GM19395 (cell line): ENCODE results near the gene MIA3.
"Not testable (repeated sequence)": the region's sequence is repeated elsewhere in the genome, so short reads cannot be mapped to it uniquely, and the experiment has no call there.

ENCODE experiments used
- ATAC-seq: cut with Tn5 transposase; IDR thresholded peaks from one replicate; pipeline ENCODE4 v1.9.1; 2021; ENCODE audit warnings: mild to moderate bottlenecking, moderate library complexity; ENCODE audit not compliant: unreplicated experiment

The MIA3 gene

DNA sequence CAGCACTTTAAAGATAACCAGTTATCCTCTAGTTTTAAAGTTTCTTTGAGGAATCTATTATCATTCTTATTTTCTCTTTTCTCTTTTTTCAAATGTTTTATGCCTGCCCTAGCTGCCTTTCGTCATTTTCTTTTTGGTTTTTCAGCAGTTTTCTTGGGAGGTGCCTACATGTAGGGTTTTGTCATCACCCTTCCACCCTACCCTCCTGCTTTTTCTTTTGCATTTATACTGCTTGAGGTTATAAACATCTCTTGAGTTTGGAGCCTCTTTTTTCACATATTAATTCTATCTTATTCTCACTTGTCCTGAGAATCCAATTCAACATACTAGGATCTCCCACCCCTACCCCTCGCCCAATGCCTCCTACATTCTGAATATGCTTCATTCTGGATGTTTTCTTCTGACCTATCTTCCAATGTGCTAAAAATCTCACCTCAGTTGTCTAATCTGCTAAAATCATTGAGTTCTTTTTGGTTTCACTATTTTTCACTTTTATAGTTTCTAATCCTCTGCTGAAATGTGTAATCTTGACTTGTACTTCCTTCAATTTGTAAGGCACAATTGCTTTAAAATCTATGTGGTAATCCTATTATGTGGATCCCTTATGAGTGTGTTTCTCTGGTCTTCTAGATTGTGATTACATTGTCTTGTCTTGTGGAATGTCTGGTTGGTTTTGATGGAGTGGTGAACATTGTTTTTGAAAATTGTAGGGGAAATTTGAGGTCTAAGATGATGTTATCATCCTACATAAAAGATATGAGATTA, 38.7 kb downstream of the MIA3 start:
- no peak for ATAC-seq

DNA sequence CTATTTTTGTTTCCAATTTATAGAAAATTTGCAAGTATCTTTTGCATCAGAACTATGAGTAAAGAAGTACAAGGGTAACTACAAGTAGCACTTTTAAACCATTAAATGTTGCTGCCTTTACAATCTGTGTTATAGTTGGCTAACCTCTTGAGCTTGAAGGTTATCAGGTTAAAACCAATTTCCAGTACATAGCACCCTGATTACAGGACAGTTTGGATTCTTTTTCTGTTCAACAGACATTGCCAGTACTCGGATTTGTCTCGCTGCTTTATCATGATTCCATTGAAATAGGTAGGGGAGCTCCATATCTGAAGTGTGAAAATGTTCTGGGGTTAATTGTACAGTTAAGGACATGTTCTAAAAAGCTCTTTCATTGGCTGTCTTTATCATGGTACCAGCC, 40.0 kb downstream of the MIA3 start:
- no peak for ATAC-seq

DNA sequence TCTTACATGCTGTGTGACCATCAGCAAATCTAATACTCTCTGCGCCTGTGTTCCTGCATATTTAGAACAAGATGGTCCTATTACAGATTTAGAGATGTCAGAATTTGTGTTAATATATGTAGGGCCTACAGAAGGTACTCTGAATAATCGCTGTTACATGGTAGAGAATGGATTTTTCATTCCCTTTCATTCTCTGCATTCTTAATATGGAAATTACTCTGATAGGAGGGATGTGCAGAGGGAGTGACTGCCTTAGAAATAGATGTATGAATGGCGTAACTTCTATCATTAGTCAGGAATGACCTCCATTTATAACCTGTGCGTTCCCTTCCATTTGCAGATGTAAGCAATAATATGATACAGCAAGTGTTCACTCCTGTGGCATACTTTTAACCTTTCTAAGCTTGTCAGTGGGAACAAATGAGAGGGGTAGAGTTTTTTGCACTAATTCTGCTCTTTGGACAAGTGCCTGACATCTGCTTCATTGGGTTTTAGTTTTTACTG, 45.6 kb downstream of the MIA3 start:
- ATAC-seq = no peak

DNA sequence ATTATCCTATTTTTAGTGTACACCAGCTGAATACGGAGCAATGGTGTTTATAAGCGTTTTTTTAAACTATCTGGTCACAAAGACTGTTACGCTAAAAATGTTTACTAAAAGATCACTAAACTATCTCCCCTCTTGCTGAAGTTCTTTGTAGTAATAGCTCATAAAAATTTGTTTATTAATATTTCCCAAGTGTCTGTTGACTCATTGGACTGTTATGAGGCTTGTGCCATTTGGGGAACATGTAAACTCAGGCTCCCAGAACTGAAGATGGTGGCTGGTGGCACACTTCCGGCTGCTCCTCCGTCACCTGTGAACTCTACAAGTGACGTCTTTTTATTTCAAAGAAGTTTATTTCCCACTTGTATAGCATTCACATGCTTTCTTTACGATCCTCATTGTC, 48.1 kb downstream of the MIA3 start:
- no peak for ATAC-seq

DNA sequence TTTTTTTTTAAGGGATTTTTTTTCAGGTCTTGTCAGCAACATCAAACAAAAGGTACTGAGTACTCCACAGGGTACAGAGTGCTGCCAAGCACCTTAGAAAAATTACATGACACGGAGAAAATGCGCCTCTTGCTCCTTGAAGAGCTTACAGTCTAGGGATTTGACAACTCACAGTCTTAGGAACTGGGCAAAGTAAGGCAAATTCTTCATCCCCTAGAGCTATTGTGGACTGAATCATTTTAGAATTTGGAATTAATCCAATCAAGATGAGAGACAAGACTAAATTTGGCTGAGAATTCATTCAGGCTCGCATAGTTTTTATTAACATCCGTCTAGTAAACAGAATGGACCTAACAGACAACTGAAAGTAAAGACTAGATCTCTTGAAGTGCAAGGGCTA, 50.3 kb downstream of the MIA3 start:
- not testable (repeated sequence) for ATAC-seq

DNA sequence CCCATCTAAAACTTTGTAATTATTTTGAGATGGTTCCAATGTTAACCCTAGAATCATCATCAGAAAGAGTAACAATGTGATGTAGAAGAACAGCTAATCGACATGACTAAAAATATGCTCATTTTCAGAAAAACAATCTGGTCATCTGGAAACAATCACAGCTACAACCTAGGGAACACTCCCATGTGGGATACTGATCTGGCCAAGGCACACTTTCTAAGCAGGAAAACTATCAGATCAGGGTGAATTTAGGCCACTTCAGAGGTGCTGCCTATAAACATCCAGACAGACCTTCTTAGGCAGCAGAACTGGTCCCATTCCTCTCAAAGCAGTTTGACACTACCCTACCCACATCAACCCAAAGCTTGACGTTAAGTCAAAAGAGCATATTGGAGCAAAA, 51.2 kb downstream of the MIA3 start:
- not testable (repeated sequence) for ATAC-seq

DNA sequence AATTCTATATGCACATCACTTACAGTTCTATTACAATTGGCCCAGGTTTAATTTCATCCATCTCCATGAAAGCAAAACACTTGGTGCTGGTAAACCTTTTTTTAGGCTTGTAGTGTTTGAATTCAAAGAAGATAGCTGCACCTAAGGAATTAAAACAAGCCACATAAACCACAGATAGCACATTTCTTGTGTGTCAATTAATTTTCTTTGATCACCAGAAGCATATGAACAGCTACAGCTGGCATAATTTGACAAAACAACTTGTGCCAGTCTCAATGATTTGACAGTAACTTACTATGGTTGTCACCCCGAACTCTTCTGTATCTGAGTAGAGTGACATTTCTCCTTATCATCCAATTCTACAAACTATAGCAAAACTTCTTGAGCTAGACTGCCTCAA, 52.2 kb downstream of the MIA3 start:
- no peak for ATAC-seq

DNA sequence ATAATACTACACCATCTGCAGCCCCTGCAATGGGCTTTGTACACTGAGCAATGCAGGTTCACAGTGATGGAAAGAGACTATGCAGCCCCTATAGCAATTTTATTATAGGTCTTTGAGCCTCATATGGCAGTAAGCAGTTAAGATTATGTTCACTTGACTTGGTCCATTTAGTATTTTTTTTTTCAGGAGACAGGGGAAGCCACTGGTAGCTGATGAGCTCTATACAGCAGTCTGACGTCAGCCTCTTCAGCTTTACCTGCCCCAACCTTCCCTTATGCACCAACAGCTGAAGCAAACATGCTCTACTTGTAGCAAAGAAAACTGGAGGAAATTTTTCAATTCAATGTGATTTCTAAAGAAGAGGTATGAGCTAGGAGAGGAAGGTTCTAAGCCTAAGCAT, 62.2 kb downstream of the MIA3 start:
- ATAC-seq = no peak

DNA sequence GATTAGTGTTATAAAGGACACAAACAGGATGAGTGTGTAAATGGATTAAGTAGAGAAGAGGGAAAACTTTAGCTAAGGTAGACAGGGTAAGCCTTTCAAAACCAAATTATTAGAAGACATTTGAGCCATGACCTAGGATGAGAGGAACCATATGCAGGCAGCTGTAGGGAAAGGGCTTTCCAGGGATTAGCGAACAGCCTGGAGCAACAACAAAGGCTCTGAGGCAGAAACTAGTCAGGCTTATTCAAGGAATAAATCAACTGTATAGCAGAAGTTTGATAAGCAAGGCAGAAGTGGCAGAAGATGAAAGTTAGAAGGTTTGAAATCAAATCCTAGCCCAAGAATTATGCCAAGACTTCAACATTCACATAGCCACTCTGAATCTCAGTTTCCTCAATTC, 73.1 kb downstream of the MIA3 start:
- no peak for ATAC-seq

DNA sequence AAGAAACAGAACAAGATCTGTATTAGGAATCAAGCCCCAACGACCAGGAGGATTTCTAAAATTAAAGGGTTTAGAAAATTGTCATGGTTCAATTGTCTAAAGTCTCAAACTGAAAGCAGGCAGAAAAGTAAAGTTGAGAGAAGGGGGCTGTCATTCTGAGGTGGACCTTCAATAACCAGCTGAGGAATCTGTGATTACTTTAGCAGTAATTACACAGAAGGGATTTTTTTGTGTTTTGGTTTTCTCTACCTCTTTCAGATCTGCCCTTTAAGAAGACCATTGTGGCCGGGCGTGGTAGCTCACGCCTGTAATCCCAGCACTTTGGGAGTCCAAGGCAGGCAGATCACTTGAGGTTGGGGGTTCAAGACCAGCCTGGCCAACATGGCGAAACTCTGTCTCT, 77.0 kb downstream of the MIA3 start:
- no peak for ATAC-seq

DNA sequence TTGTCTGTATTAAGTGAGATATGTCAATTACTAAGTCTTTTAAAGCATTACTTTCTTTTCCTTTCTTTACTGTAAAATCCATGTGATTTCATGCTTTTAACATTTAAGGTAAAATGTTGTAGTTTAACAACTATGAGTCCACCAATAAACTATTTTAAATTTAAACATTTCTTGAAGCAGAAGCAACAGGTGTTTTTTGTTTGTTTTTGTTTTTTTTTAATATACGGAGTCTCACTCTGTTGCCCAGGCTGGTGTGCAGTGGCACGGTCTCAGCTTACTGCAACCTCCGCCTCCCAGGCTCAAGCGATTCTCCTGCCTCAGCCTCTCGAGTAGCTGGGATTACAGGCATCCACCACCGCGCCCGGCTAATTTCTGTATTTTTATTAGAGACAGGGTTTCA, 78.8 kb downstream of the MIA3 start:
- ATAC-seq = no peak

DNA sequence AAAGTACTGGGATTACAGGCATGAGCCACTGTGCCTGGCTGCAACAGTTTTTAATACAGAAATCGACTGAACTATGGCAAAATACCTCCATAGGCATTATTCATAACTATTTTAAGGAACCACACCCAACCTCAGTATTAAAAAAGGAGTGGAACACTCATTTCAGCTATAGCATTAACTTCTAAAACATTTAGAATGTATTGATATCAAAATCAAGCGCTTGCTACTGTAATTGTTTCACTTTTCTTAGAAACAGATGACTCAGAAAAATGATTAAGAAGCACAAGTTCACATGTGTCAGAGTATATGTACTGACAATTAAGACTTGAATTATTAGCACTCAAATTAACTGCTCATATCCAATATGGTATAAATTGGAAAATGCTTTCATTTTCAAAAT, 79.3 kb downstream of the MIA3 start:
- ATAC-seq = no peak

DNA sequence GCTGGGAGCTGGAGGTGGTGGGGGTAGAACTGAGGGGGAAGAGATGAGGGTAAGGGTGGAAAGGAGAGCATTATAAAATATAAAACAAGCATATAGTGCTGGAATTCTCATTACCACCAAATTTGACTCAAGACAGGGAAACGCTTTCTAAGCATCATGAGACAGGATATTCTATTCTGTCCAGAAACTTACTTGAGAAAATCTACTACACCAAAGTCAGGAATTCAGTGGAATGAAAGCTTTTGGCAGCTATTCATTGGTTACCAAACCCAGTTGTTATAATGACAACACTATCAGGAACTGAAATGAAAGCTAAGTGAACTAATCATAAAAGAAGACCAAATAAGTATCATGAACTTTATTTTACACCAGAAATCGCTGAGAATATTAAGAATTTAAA, 79.9 kb downstream of the MIA3 start:
- no peak for ATAC-seq

DNA sequence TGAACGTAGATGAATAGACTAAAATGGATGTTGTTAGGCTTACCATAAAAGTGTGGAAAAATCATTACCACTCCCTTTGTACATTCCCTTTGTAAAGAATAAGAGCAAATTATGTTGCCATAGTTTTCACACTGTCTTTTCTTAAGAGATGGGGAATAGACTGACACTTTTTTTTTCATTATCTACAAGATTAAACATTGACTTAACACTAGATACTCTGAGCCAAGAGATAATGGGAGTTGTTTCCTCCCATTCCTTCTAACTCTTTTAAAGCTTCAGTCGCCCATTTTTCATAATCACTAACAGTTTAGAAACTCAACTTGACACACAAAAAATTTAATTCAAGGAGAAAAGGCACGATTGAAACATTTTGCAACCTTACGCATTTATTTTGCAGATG, 84.3 kb downstream of the MIA3 start:
- no peak for ATAC-seq

DNA sequence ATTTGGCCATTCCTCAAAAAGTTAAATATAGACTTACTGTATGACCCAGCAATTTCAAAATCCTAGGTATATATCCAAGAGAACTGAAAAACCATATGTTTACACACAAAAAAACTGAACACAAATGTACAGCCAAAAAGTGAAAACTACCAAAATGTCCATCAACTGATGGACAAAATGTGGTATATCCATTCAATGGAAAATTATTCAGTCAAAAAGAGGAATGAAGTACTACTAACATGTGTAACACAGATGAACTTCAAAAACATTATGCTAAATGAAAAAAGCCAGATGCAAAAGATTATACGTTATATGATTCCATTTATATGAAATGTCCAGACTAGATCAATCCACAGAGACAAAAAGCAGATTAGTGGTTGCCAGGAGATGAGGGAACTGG, 86.4 kb downstream of the MIA3 start:
- no peak for ATAC-seq

DNA sequence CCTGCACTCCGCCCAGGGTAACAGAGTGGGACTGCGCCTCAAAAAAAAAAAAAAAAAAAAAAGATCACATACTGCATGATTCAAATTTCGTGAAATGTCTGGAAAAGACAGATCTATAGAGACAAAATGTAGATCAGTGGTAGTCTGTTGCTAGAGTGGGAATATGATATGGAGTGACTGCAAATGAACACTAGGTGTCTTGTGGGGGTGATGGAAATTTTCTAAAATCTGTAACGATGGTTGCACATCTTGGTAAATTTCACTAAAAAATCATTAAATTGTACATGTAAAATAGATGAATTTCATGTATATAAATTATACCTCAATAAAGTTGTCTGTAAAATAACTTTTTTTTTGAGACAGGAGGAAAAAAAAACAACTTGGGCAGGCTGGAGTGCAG, 88.9 kb downstream of the MIA3 start:
- no peak for ATAC-seq

DNA sequence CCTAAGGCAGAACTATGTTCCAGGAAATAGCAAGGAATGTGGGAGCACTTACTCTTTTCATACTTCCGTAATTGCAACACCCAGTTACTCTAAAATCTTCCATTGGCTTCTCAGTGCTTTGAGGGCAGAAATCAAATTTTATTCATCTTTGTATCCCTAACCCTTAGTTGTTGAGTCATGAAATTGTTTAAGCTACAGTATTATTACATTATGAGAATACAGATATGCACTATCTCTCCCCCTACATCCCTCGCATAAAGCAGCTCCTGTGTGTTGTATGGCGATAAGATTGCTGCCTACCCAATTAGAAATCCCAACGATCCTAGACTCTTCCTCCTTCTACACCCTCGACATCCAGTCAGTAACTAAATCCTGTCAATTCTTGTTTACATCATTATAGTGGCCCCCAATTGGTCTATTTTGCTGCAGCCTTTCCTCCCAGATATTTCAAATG, 91.8 kb downstream of the MIA3 start:
- ATAC-seq = no peak

DNA sequence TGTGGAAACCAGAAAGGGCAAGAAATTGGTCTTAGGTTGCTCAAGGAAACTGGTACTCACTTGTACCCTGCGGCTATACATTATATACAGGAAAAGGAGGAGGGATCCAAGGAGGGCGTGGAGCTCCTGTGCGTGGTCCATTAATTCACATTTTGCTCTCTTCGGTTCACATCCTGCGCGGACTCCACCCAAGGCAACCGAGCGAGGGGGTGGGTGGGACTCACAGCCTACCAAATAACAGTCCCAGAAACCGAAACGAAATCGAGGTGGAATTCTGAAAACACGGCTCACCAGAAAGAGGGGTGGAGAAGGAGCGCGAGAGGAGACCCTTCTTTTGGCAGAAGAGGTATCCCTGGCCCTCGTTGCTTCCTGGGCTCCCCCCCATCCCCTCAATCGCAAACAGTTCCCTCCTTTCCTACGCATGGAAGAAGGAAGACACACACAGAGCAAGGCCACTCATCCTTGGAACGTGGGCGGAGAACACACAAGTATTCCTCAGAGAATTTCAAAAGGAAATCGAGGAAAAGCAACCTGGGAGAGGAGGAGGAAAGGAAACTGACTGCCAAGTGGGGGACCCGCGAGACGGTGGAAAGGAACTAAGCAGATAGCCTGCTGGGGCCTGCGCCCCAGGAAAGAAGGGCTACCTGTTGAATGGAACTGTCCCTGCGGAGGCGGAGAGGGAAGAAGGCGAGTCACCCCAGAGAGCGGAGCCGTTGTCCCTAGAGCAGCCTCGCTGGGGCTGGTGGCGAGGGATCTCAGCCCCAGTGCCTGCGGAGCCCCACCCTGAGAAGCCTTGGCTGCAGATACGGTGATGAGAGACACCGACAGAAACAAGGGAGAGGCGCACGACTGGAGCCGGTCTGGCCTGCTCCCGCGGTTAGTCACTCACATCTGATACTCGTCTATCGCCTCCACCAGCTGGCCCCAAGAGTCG, 93.7 kb downstream of the MIA3 start:
- peak; percentile 49 for ATAC-seq

DNA sequence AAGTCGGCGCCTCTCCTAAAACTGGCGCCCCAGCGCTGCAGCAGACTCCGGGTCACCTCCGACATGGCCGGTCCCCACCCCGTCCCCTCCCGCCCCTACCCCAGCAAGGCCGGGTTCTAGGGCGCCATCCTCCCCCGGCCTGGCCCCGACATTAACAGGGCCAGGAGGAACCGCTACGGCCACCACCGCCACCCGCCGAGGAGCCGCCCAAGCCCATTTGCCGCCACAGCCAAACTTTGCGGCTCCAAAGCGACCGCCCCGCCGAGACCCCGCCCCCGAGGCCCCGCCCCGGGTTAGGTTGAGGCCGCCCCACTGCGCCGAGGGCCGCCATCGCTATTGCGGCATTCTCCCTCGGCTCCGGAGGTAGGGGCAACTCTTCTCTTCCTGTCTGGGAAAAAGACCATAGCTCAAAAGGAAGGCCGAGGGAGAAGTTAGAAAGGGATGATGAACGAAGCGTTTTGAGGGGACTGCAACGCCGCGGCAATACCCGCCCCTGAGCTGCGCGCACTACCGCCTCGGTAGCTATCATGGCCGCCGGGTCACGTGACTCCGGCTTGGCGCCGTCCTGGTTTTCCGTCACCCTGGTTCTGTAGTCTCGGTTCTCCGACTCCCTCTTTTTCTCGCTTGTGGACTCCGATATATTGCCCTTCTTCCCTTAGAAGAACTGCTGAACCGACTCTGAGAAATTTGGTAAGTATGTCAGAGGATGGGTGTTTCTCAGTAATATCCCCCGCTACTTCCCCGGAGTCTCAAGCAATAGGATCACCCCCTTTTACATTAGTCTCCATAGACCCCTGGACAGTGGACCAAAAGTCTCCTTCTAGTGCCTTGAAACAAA, 94.6 kb downstream of the MIA3 start, which contains the start of the genes AIDA and BROX:
TSS of gene AIDA (minus strand) at position 239 of the 838 bp plus-strand sequence. CDS start at position 65, 174 bp downstream.
TSS of gene BROX (plus strand) at position 312 of the 838 bp plus-strand sequence. CDS start 3,136 bp downstream, outside the sequence.
- ATAC-seq = peak; percentile 83

DNA sequence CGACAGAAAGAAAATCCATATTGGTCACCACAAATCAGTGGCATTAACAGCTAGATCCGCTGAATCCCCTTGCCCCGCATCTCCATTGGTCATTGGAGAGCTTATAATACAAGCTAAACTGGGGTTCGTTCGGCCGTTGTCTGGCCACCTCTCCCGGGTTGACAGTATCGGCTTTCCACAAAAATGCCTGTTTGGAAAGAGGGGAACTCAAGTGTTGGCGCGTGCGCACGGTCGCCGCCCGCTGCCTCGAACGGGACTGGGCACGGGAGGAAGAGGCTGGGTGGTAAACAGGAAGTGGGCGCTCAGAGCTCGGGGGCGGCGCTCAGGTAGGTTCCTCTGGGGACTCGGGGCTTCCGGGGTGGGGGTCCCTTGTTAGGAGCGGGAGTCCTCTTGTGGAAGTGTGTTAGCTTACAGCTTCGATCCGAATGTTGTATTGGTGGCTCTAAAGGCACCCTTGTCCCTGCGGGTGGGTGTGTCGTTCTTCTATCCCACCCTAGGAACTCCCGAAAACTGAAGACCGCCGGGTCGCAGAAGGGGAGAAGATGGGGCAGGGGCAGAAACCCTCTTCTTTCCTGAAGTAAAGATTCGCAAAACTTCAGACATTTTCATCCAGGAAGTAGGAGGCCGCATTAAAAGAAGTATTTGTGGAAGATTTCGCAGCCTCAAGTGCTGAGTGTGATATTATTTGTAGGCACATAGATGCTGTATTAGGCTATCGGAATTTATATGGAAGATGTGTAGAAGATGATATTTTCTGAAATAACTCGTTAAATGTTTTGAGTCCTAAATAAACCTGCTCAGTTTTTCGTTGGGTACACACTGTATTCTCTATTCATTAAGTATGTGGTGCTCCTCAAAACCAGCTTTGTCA, 95.4 kb downstream of the MIA3 start:
- ATAC-seq = peak; percentile 64
